Stomach smooth muscle (tissue), 2 donors: ENCODE results near the gene ARHGAP23.

ENCODE experiments used
- H3K27ac ChIP-seq: one replicate; pipeline ENCODE4 v1.7.0; 2013; ENCODE audit warnings: mild to moderate bottlenecking, low read length, inconsistent platforms
- H3K27me3 ChIP-seq, 2 donors: one replicate each; pipeline ENCODE4 v1.7.0; 2013; ENCODE audit warnings: low read length in 2 of 2; ENCODE audit not compliant: insufficient read depth in 2 of 2, control insufficient read depth in 1 of 2
- H3K36me3 ChIP-seq, 2 donors: one replicate each; pipeline ENCODE4 v1.7.0; 2013; ENCODE audit warnings: low read length in 2 of 2; ENCODE audit not compliant: control insufficient read depth in 2 of 2, insufficient read depth in 2 of 2
- H3K4me1 ChIP-seq: one replicate; pipeline ENCODE4 v1.7.0; 2013; ENCODE audit warnings: low read length; ENCODE audit not compliant: control insufficient read depth, insufficient read depth
- H3K4me3 ChIP-seq, 2 donors: one replicate each; pipeline ENCODE4 v1.7.0; 2013; ENCODE audit warnings: low read length in 2 of 2
- H3K9ac ChIP-seq, 2 donors: one replicate each; pipeline ENCODE4 v1.7.0; 2013; ENCODE audit warnings: low read length in 2 of 2, mild to moderate bottlenecking in 1 of 2
- H3K9me3 ChIP-seq, 2 donors: one replicate each; pipeline ENCODE4 v1.7.0; 2013; ENCODE audit warnings: low read length in 2 of 2; ENCODE audit not compliant: control insufficient read depth in 2 of 2
- donor health status: healthy.
- donor health status: Pancreatic carcinoma.

ARHGAP23 gene

DNA sequence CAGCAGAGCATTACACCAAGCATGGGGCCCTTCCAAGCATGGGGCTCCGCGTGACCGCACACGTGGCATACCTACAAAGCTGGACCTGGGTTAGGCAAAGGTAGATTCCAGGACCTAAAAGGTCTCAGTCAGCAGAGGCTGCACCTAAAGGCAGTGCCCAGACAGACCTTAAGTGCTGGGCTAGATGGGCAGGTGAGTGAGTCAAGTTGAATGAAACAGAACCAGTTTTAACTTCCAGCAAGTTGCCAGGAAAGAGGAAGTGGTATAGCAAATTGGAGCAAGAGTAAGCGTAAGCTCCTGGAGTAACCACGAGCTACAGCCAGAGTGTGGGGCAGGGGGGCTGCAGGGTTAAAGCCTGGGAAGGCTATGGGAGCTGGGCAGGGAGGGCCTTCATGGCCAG is 128.0 kb downstream of the ARHGAP23 start:
- Histone ChIP-seq H3K4me3 (no peak overlapping the region), H3K9me3 (peaks cover 0 to 2% of the 10 kb centered on the region in 2 donors), H3K27ac (no peak overlapping the region), H3K27me3 (peaks cover 51 to 55% of the 10 kb centered on the region in 2 donors), H3K9ac (no peak overlapping the region), H3K4me1 (peaks cover 28% of the 10 kb centered on the region), H3K36me3 (no peaks in the 10 kb centered on the region)

DNA sequence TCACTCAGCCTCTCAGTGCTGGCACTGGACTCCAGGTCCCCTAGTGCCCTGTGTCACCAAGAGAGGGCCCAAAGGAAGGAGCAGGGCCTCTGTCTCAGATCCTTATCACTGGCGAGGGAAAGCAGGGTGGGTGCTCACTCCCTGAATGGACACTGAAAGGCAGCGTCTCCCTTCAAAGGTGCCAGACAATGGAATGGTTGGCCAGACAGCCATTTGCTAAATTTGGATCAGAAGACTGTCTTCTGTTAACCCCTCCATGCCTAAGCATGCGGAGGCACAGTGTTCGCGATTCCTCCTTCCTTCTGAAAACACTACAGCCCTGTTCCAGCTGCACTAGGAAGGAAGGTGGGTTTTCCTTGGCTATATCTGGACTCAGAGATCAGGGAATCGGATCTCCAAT is 129.1 kb downstream of the ARHGAP23 start:
- H3K9me3 ChIP-seq: no peaks in the 10 kb centered on the region
- peaks cover 57 to 63% of the 10 kb centered on the region in 2 donors for H3K27me3 ChIP-seq
- peaks cover 28% of the 10 kb centered on the region for H3K4me1 ChIP-seq
- peak overlapping the region; percentile 41 to 66 for H3K4me3 ChIP-seq
- H3K9ac ChIP-seq: peak overlapping the region in 1 of 2 donors; percentile 42
- no peaks in the 10 kb centered on the region for H3K36me3 ChIP-seq
- no peak overlapping the region for H3K27ac ChIP-seq

DNA sequence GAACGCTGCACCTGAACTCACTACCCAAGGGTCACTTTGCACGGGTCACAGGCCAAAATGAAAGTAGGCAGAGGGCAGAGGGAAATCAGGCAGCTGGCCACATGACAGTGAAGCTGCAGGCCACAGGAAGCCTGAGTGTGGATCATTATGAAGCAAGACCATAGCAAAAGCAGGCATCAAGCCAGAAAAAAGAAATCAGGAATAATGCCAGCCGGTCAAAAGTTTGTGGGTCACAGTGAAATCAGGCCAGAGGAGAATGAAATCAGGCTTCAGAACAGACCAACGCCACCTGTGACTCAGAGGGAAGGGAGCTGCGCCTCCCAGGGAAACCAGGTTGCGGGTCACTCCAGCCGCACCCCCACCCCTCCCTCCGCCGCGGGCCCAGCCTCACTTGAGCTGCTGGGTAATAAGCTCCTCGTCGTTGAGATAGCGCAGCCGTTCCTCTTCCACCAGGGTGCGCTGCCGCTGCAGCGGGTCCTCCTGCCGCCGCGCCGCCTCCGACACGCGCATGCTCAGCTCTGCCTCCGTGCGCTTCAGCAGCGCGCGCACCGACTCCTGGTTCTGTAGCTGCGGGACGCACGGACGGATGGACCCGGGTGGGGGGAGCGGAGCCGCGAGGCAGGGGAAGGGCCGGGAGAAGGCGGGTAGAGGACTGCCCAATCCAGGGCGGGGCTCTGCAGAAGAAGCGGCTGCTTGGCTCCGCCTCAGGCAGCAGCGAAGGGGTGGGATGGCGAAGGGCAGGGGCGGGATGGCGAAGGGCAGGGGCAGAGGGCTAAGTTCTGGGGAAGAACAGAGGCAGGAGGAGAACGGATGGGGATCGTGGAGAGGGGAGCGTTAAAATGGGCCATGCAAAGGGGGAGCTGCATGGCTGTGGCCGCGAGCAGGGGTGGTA is 129.8 kb downstream of the ARHGAP23 start:
- Histone ChIP-seq H3K27ac (no peak overlapping the region), H3K4me1 (peaks cover 28% of the 10 kb centered on the region), H3K36me3 (no peaks in the 10 kb centered on the region), H3K4me3 (peak overlapping the region; percentile 41 to 66), H3K9ac (peak overlapping the region in 1 of 2 donors; percentile 36), H3K27me3 (peaks cover 59 to 69% of the 10 kb centered on the region in 2 donors), H3K9me3 (no peaks in the 10 kb centered on the region)

DNA sequence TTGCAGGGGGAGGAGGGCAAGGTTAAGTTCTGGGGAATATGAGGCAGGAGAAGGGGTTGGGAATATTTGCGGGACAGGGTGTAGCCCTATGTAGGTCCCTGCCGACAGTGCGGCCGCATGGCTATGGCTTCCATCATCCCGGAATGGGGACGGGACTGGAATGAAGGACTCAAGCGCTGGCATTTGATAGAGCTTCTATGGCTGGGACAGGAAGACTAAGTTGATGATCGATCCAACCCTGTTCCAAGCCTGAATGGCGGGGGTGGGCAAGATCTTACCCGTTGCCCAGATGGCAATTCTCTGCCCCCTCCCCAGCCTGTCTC is 130.4 kb downstream of the ARHGAP23 start:
- Histone ChIP-seq H3K9ac (no peak overlapping the region), H3K36me3 (no peaks in the 10 kb centered on the region), H3K27ac (no peak overlapping the region), H3K4me3 (peak overlapping the region; percentile 20 to 66), H3K27me3 (peaks cover 65 to 73% of the 10 kb centered on the region in 2 donors), H3K9me3 (no peaks in the 10 kb centered on the region), H3K4me1 (peaks cover 34% of the 10 kb centered on the region)

DNA sequence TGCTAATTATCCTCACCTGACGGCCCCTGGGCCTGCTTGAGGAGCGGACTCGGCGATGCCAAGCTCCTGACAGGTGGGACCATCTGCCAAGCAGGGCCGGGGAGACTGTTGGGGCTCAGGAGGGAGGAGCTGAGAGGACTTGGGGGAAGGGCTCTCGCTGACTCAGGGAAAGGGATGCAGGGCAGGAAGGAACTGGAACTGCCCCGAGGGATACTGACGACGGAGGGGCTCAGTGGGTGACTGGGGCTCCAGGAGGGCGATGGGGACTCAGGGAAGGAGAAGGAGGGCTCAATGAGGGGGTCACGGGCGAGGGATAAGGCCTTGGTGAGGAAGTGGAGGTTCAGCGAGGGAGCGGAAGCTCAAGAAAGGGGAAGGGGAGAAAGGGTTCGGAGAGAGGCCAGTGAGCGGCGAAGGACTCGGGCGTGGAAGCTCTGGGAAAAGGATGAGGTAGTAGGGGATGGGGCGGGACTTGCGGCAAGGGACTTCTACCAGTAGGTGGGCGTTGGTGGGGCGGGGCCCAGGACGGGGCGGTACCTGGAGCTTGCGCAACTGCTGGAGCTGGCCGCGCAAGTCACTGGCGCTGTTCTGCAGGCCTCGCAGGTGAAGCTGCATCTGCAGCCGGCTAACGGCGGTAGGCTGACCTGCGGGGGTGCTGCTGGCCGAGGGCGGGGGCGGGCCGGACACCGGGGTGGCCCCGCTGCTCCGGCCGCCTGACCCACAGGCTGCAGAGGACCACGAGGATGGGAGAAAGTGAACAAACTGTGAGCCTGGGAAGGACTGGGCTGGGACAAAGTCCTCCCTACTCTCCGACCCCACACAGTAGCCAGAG is 131.0 kb downstream of the ARHGAP23 start:
- Histone ChIP-seq H3K4me3 (peak overlapping the region; percentile 20 to 66), H3K9me3 (no peaks in the 10 kb centered on the region), H3K27me3 (peaks cover 69 to 77% of the 10 kb centered on the region in 2 donors)

DNA sequence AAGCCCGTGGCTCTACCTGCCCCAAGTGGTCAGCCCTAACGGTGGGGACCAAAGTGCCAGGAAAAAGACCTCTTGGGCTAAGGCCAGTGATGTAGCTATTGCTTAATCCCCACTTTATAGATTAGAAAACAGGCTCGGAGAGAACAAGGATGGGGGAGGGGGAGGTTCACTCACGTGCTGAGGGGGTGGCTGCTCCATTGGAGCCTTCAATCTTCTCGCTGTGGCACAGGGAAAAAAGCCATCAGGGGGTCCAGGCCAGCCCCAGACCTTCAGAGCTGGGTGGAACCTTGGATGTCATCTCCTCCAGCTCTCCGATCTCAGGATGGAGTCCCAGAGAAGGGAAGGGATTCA is 131.6 kb downstream of the ARHGAP23 start:
- H3K4me1 ChIP-seq: peaks cover 34% of the 10 kb centered on the region
- H3K4me3 ChIP-seq: no peak overlapping the region
- H3K9me3 ChIP-seq: no peaks in the 10 kb centered on the region
- no peak overlapping the region for H3K9ac ChIP-seq
- no peaks in the 10 kb centered on the region for H3K36me3 ChIP-seq
- no peak overlapping the region for H3K27ac ChIP-seq
- H3K27me3 ChIP-seq: peaks cover 70 to 78% of the 10 kb centered on the region in 2 donors

More for the DNA sequence above, 131.0 kb downstream of the ARHGAP23 start:
- Histone ChIP-seq H3K36me3 (no peaks in the 10 kb centered on the region), H3K4me1 (peaks cover 34% of the 10 kb centered on the region), H3K9ac (peak overlapping the region in 1 of 2 donors; percentile 2), H3K27ac (no peak overlapping the region)

DNA sequence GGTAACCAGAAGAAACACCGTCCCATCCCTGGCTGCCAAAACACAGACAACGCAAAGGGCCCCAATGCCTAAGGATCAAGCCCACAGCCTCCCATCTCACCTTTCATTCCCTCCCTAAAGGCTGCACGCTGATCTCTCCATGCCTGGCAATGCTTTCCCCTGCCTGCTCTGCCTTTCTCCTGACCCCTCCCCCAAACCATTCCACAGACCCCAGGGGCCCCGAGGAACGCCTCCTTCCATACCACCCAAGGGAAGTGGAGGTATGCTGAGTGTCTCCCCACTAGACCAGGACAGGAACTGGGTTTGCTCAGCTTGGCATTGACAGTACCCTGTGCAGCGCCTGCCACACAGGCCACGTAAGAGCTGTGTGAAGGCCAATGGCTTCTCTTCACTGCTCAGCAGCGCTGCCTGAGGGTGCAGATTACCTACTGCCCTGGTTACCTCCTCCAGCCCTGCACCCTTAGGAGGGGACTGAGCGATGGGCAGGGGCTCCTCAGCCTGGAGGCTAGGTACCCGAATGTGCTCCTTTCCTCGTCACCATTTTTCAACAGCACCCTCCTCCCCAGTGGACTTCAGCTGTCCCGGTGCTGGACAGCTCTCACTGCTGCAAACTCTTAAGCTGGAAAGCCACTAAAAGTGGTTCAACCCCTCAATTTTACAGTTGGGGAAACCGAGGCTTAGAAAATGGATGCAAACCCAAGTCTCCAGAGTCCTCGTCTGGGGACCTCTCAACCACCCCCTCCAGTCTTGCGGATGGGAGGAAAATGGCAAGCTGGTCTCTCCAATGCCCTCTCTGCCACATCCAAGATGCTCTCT is 132.4 kb downstream of the ARHGAP23 start:
- no peak overlapping the region for H3K4me3 ChIP-seq
- H3K9me3 ChIP-seq: no peaks in the 10 kb centered on the region
- no peak overlapping the region for H3K9ac ChIP-seq
- H3K27me3 ChIP-seq: peaks cover 68 to 84% of the 10 kb centered on the region in 2 donors
- H3K4me1 ChIP-seq: peaks cover 34% of the 10 kb centered on the region
- no peaks in the 10 kb centered on the region for H3K36me3 ChIP-seq
- H3K27ac ChIP-seq: no peak overlapping the region

DNA sequence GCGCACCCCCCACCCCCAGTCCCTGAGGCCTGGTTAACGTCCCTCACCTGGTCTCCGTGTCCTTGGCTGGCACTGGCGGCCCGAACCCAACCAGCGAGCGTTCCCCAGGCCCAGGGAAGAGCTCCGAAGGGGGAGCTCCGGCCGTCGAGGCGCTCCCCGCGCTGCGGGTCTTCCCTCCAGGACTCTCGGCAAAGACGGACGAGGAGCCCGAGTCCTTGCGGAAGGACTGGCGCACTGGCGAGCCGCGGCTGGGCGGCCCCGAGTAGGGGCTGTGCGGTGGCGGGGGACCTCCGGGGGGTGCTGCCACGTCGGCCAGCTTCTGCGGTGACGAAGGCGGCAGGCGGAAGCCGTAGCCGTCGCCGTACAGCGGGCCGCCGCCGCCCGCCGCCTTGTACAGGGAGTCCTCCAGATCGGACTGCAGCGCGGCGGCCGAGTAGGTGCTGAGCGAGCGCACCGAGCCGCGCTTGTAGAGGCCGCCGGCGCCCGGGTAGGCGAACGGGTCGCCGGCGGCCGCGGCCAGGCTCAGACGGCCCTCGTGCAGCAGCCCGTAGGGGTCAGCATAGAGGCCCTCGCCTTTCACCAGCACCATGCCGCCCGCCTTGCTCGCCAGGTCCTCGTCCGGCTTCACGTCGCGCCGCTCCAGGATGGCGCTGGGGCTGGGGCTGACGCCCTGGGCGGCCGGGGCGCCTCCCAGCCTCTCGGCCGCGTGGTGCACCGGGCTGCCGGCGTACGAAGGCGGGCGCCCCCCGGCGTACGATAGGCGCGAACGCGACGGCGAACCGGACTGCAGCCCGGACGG is 133.4 kb downstream of the ARHGAP23 start:
- Histone ChIP-seq H3K9ac (no peak overlapping the region), H3K27ac (no peak overlapping the region), H3K9me3 (no peaks in the 10 kb centered on the region), H3K4me3 (no peak overlapping the region), H3K36me3 (no peaks in the 10 kb centered on the region), H3K4me1 (peaks cover 34% of the 10 kb centered on the region), H3K27me3 (peaks cover 71 to 86% of the 10 kb centered on the region in 2 donors)
